GM10248 (cell line): ENCODE data around the gene BAIAP2L2.

Experiments used
- CTCF ChIA-PET: fragments of 300-600 bp; sonication (Branson Sonifier 250); formaldehyde crosslinking; extraction: SDS; loops from one replicate; lab custom pipeline; 2021; ENCODE audit warnings: antibody characterized with exemption; lab: Yijun Ruan, JAX
- POLR2A ChIA-PET: fragments of 350-650 bp; sonication (Branson Sonifier 250); formaldehyde crosslinking; extraction: SDS; loops from one replicate; lab custom pipeline; 2020; ENCODE audit warnings: antibody characterized with exemption; lab: Yijun Ruan, JAX
- DNase-seq: peaks from one replicate; pipeline ENCODE4 v3.0.0; 2012; ENCODE audit errors: extremely low spot score
- CTCF ChIP-seq: IDR thresholded peaks from 2 replicates; pipeline ENCODE4 v1.5.1; 2012; ENCODE audit warnings: mild to moderate bottlenecking, low read depth; ENCODE audit errors: extremely low read depth, missing control alignments, control extremely low read depth

The BAIAP2L2 gene

GRCh38 chr22:38087855-38088254 is 22.6 kb downstream of the BAIAP2L2 start:
- CTCF ChIA-PET, result no interaction called here
- no peak for DNase-seq
- TF ChIP-seq CTCF, result no peak
- POLR2A ChIA-PET, result no interaction called here

GRCh38 chr22:38086942-38087341 is 23.5 kb downstream of the BAIAP2L2 start:
- DNase-seq, result no peak
- ChIA-PET CTCF (interaction anchor here (1.0 to 2.2 kb wide), 2 partner anchors 14 to 27 kb away, joined by 3 to 10 read pairs; no protein-coding TSS in a partner anchor), POLR2A (no interaction called here)
- TF ChIP-seq CTCF, result no peak

GRCh38 chr22:38086001-38086845 is 24.3 kb downstream of the BAIAP2L2 start:
- no peak for DNase-seq
- ChIA-PET CTCF (interaction anchor here (1.0 to 2.2 kb wide), 2 partner anchors 15 to 28 kb away, joined by 3 to 10 read pairs; no protein-coding TSS in a partner anchor), POLR2A (no interaction called here)
- TF ChIP-seq CTCF, result no peak

- no peak for DNase-seq
- CTCF ChIA-PET, result interaction anchor here (0.9 to 2.2 kb wide), 2 partner anchors 15 to 33 kb away, joined by 3 to 10 read pairs; no protein-coding TSS in a partner anchor
- POLR2A ChIA-PET, result no interaction called here
- no peak for TF ChIP-seq CTCF
These were observed 25.0 kb downstream of the BAIAP2L2 start for GRCh38 chr22:38085501-38085900.

GRCh38 chr22:38085056-38085455 is 25.4 kb downstream of the BAIAP2L2 start:
- ChIA-PET POLR2A (no interaction called here), CTCF (interaction anchor here (0.9 to 2.2 kb wide), 2 partner anchors 16 to 33 kb away, joined by 3 to 10 read pairs; no protein-coding TSS in a partner anchor)
- TF ChIP-seq CTCF, result no peak
- DNase-seq, result no peak

- POLR2A ChIA-PET, result interaction anchor here (0.6 kb wide), 2 partner anchors 20 to 467 kb away, joined by 6 read pairs; no protein-coding TSS in a partner anchor
- no peak for DNase-seq
- TF ChIP-seq CTCF, result no peak
- CTCF ChIA-PET, result no interaction called here
These were observed 26.4 kb downstream of the BAIAP2L2 start, which contains the start of gene SLC16A8 for GRCh38 chr22:38083931-38084631. Gene SLC16A8 (minus strand): TSS chr22:38084184. CDS start chr22:38082873, 1,311 bp downstream.
